Stimulated activated CD4-positive, alpha-beta T cell treated with anti-CD3 and anti-CD28 coated beads, TNF-alpha, amount 100 ng/mL, for 4 hours (primary cell): ENCODE measurements around the gene ZBED6.

ENCODE experiments used
- DNase-seq, 3 experiments: peaks; one replicate each; pipeline ENCODE4 v3.0.0-alpha.2; 2020; ENCODE audit warnings: low read depth in 3 of 3

The ZBED6 gene

DNA sequence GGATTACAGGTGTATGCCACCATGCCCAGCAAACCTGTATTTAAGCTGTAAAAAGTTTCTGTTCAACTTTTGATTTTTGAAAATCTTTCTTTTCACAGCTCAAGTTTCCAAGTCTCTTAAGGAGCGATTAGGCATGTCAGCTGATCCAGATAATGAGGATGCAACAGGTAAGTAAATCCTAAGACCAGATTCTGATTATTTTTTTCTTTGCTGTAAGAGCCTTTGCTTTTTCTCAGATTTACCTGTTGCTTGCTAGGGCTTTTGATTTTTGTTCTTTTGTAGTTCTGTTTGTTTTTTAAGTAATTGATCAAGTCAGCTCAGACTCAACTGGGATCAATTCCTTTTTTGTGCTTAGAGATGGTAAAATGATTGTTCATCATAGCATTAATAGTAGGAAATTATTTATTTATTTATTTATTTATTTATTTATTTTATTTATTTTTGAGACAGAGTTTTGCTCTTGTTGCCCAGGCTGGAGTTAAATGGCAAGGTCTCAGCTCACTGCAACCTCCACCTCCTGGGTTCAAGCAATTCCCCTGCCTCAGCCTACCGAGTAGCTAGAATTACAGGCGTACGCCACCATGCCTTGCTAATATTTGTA, 44.9 kb downstream of the ZBED6 start:
- no peak for DNase-seq

DNA sequence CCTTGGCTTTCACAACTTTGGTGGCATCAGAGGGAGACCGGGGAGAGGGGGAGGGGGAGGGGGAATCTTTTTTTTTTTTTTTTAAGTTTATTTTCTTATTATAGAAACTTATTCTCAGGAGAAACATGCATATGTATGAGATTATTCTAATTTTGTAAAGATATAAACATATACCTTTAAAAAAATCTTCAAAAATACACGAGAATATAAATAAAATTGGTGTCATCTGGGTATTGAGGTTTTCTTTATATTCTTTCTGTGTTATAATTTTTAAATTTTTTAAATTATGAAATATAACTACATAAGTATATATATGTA, 47.1 kb downstream of the ZBED6 start:
- DNase-seq: no peak

DNA sequence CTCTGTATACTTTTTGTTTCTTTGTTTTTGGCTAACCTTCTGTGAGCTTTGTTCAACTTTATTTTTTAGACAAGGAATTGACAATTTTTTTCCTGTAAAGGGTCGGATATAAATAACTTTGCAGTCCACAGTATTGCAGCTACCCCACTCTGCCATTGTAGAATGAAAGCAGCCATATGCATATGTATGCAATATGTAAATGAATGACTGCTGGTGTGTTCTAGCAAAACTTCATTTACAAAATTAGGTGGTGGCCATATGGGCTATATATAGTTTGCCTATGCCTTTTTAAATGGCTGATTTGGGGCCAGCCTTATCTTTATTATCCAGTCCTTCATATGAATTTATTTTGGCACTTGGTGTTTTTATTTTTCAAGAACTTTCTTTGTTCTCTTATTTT, 48.0 kb downstream of the ZBED6 start:
- DNase-seq: no peak
